GM19043 (cell line): ENCODE results near the gene IL23R.
"Not testable (repeated sequence)": the region's sequence is repeated elsewhere in the genome, so short reads cannot be mapped to it uniquely, and the experiment has no call there.

Experiments used
- ATAC-seq: cut with Tn5 transposase; IDR thresholded peaks from one replicate; pipeline ENCODE4 v1.9.1; 2021; ENCODE audit warnings: low read depth; ENCODE audit not compliant: unreplicated experiment

IL23R gene

GRCh38 chr1:67147973-67148372 lies 18.3 kb upstream of the IL23R start:
- ATAC-seq = not testable (repeated sequence)

- ATAC-seq = peak; percentile 21
Measured at GRCh38 chr1:67148516-67149178, 17.6 kb upstream of the IL23R start.

GRCh38 chr1:67149179-67149770 lies 17.0 kb upstream of the IL23R start:
- ATAC-seq = peak; percentile 95

- ATAC-seq = no peak
Measured at GRCh38 chr1:67150931-67151330, 15.3 kb upstream of the IL23R start.

GRCh38 chr1:67158401-67158800 lies 7.9 kb upstream of the IL23R start:
- ATAC-seq = no peak

GRCh38 chr1:67159233-67159632 lies 7.0 kb upstream of the IL23R start:
- ATAC-seq = no peak

GRCh38 chr1:67162954-67163353 lies 3.3 kb upstream of the IL23R start:
- ATAC-seq = peak; percentile 44

GRCh38 chr1:67165468-67166041 lies 699 bp upstream of the IL23R start:
- no peak for ATAC-seq

GRCh38 chr1:67169496-67169895 lies 3.2 kb downstream of the IL23R start:
- ATAC-seq = peak; percentile 51

- ATAC-seq = no peak
Measured at GRCh38 chr1:67169932-67170331, 3.7 kb downstream of the IL23R start.

GRCh38 chr1:67170751-67171573 lies 4.7 kb downstream of the IL23R start:
- no peak for ATAC-seq

GRCh38 chr1:67171574-67171955 lies 5.3 kb downstream of the IL23R start:
- ATAC-seq = no peak

- no peak for ATAC-seq
Measured at GRCh38 chr1:67171978-67172377, 5.7 kb downstream of the IL23R start.

- ATAC-seq = no peak
Measured at GRCh38 chr1:67173988-67174387, 7.7 kb downstream of the IL23R start.

- peak; percentile 46 for ATAC-seq
Measured at GRCh38 chr1:67174716-67175284, 8.5 kb downstream of the IL23R start.

GRCh38 chr1:67175530-67176087 lies 9.4 kb downstream of the IL23R start:
- no peak for ATAC-seq

- ATAC-seq = no peak
Measured at GRCh38 chr1:67184838-67185421, 18.7 kb downstream of the IL23R start.

- no peak for ATAC-seq
Measured at GRCh38 chr1:67188137-67188536, 21.9 kb downstream of the IL23R start.

GRCh38 chr1:67189953-67190352 lies 23.7 kb downstream of the IL23R start:
- no peak for ATAC-seq

GRCh38 chr1:67190410-67190809 lies 24.2 kb downstream of the IL23R start:
- ATAC-seq = no peak
